Kidney epithelial cell (primary cell): Measurements from ENCODE around the gene LGALSL. TPM values are rescaled to one million over a fixed set of nuclear protein-coding genes. Genes with fewer than 3 reads are reported as not detected.

Experiments
- DNase-seq: peaks from one replicate; pipeline ENCODE4 v3.0.0-alpha.2; 2010; ENCODE audit warnings: low read depth
- H3K27me3 ChIP-seq: 2 replicates; pipeline ENCODE4 v1.6.0; 2011; ENCODE audit warnings: low read length; ENCODE audit not compliant: control insufficient read depth, insufficient read depth
- H3K36me3 ChIP-seq: 2 replicates; pipeline ENCODE4 v1.5.1; 2011; ENCODE audit warnings: low read length; ENCODE audit not compliant: control insufficient read depth, insufficient read depth
- H3K4me3 ChIP-seq: 2 replicates; pipeline ENCODE4 v1.5.1; 2011; ENCODE audit warnings: low read depth, mild to moderate bottlenecking, control low read depth, low read length
- total RNA-seq: library from RNA; depleted of rRNA; stranded (reverse); fragments of >200 nt; gene quantifications from 2 replicates; pipeline ENCODE4 v1.2.3, GENCODE V29; 2015
- TF ChIP-seq, protein P1 (sequence below): IDR thresholded peaks from 2 replicates; pipeline ENCODE4 v1.5.1; 2011; ENCODE audit warnings: mild to moderate bottlenecking, moderate library complexity, low read length, control low read depth, inconsistent platforms; ENCODE audit not compliant: insufficient read depth, poor library complexity, severe bottlenecking

LGALSL gene
- total RNA-seq, 1 donor from 2014 or later = 9.9 TPM

DNA sequence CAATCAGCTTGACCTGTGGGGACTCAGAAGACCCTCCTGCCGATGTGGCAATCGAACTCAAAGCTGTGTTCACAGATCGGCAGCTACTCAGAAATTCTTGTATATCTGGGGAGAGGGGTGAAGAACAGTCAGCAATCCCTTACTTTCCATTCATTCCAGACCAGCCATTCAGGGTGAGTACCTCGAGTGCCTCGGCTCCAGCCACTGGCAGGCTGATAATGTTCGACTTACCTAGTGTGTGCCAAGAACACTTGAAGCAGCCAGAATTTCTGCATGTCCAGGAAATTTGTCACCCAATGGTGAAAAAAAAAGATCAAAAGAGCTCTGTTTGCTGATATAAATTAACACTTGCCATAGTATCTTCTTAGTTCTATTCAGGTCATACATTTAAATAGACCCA, 2.3 kb downstream of the LGALSL start:
- H3K36me3 ChIP-seq = no peaks in the 10 kb centered on the region
- no peak for DNase-seq
- no peak overlapping the region for H3K4me3 ChIP-seq
- H3K27me3 ChIP-seq = no peaks in the 10 kb centered on the region
- TF ChIP-seq, protein P1, sequence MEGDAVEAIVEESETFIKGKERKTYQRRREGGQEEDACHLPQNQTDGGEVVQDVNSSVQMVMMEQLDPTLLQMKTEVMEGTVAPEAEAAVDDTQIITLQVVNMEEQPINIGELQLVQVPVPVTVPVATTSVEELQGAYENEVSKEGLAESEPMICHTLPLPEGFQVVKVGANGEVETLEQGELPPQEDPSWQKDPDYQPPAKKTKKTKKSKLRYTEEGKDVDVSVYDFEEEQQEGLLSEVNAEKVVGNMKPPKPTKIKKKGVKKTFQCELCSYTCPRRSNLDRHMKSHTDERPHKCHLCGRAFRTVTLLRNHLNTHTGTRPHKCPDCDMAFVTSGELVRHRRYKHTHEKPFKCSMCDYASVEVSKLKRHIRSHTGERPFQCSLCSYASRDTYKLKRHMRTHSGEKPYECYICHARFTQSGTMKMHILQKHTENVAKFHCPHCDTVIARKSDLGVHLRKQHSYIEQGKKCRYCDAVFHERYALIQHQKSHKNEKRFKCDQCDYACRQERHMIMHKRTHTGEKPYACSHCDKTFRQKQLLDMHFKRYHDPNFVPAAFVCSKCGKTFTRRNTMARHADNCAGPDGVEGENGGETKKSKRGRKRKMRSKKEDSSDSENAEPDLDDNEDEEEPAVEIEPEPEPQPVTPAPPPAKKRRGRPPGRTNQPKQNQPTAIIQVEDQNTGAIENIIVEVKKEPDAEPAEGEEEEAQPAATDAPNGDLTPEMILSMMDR = no peak

DNA sequence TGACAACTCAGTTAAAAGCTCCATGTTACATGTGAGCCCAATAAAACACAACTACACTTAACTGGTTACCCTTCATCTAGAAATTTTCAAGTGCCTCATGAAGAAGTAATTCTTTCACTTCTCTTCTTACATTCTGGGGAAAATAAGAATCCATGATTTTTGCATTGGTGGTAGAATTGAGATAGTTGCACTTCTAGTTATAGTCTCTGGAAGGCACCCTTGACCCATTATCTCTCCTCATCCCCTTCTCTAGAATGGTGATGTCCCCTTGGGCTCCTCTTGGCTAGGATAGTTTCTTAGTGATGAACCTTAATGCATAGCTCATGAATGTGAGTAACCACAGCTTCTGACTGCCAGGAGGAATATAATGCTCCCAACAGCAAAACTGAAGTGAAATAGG, 3.6 kb downstream of the LGALSL start:
- Histone ChIP-seq H3K27me3 (no peaks in the 10 kb centered on the region), H3K4me3 (no peak overlapping the region), H3K36me3 (no peaks in the 10 kb centered on the region)
- DNase-seq = no peak
- TF ChIP-seq, protein P1 = no peak

DNA sequence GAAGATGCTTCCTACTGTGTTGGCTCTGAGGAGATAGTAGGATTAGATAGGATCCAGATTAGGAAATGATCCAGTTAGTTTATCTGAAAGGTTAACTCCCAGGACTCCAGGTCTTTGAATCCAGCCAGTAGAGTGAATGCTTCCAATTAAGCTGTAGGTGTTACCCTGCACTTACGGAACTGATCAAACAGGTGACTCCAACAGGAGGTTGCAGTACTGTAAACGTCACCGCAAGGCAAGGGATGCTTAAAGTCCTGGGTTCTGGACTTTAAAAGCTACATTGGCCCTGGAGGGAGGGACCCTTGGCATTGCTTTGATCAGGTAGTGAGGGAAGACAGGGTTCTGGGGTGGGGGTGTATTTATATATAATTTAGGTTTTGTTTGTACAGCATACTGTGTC, 5.6 kb downstream of the LGALSL start:
- Histone ChIP-seq H3K27me3 (no peaks in the 10 kb centered on the region), H3K36me3 (no peaks in the 10 kb centered on the region), H3K4me3 (no peak overlapping the region)
- no peak for DNase-seq
- TF ChIP-seq, protein P1 = no peak

DNA sequence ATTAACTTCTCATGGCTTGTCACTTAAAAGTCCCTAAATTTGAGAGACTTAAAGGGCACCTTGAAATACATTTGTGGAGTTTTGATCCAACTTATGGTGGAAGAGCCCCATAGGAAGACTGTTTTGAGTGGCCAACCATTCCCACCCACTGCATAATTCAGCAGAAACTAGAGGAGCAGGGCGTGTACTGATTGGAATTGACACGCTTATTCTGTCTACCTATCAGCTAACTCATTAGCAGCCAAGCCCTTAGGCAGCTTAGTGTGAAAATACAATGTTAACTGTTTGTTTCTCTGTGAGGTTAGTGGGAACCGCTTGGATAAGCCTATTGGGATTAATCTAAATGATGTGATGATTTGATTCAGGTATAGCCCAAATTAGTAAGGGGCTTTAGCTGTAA, 6.4 kb downstream of the LGALSL start:
- Histone ChIP-seq H3K36me3 (no peaks in the 10 kb centered on the region), H3K4me3 (no peak overlapping the region), H3K27me3 (no peaks in the 10 kb centered on the region)
- TF ChIP-seq, protein P1 = no peak
- no peak for DNase-seq

DNA sequence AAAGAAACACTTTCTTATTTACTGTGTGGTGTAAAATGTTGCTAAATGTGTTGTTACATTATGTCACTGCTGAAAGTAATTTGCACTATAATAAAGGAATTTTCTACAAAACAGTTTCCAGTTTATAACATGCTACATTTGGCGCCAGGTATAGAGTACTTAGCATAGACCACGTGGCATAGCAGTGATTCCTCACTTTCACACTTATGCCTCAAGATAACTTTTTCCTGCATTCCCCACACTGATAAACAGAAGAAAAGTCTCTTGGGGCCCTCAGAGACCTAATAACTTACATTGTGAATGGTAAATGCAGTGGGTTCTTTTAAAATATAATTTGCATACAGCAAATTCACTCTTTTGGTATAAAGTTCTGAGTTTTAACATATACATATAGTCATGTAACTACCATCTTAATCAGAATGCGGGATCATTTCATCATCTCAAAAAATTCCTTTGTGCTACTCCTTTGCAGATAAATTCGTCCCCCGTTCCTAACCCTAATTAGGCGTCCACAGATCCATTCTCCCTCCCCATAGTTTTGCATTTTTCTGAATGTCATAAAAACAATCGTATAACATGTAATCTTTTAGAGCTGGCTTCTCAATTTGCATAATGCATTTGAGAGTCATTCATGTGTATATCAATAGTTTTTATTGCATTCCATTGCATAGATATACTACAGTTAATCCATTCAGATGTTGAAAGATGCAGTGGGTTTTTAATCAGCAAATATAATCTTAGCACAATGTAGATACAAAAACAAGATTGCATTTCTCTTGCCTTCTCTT, 7.5 kb downstream of the LGALSL start:
- H3K4me3 ChIP-seq = no peak overlapping the region
- TF ChIP-seq, protein P1 = no peak
- H3K27me3 ChIP-seq = no peaks in the 10 kb centered on the region
- no peaks in the 10 kb centered on the region for H3K36me3 ChIP-seq
- no peak for DNase-seq

DNA sequence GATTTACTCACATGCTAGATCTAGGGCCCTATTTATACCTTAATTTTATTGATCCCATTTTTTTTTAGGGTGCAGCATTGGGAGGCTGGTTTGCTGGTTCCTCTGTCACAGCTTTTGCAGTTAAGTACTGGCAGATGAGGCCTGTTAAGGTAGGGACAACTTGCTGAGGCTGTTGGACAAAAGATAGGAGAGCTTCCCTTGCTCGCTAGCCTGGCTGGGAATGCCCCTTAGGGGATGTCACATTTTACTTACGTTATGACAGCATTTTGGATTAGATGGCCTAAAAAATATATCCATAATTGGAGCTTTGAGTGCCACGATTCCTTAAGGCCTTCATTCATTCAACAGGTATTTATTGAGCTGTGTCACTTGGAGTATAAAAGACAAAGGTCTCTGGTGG, 8.2 kb downstream of the LGALSL start:
- Histone ChIP-seq H3K27me3 (no peaks in the 10 kb centered on the region), H3K4me3 (no peak overlapping the region), H3K36me3 (no peaks in the 10 kb centered on the region)
- TF ChIP-seq, protein P1 = no peak
- DNase-seq = no peak
